ENCODE data around the gene AK9.

DNA sequence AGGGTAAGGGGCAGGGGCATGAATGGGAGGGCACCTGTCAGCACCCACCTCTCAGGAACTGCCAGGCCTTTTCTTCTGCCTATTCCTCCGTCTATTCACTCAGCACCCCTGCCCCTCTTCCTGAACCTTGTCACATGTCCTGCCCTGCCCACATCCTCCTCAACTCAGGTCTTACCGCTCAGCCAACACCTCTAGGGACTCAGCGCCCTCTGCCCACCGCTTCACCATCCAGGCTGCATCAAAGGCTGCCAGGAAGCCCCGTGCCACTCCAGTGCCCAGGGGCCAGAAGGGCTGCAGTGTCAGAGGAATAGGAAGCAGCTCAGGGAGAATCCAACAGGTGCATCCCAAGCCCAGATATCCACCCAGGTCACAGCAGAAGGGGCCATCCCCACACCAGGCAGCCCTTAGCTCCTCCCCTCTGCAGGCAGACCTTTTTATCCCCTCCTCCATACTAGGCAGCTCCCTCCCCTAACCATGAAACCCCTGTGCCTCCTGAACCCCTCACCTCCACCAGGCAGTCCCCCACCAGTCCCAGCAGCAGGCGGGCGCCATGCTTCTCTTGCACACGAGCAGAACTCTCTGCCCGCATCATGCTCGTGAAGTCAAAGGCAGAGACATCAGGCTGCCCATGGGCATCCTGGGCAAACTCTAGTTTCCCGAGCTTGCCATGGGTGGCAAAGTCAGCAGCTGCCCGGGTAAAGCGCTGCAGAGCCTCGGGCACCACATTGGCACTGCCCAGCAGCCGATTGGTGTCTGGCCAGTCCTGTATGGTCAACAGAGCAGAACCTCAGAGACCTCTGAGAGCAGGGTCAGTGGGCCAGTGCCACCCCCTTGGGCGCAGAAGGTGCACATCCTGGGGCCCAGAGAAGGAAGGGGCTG is 241.0 kb downstream of the AK9 start:
- TF ChIP-seq CTCF (IDR thresholded peaks at IDR 0.05; ENCODE audit: borderline replicate concordance, extremely low read depth, low read length, poor library complexity, severe bottlenecking), result no peak
- no peak for TF ChIP-seq EZH2 (IDR thresholded peaks at IDR 0.05; ENCODE audit: borderline replicate concordance, low read depth, low read length, severe bottlenecking)

Data from DND-41 (cell line).